Endodermal cell (in vitro differentiated cells): ENCODE data around the gene SLC6A12. TPM values are rescaled to one million over a fixed set of nuclear protein-coding genes. Genes with fewer than 3 reads are reported as not detected.

Experiments
- DNase-seq: peaks from one replicate; pipeline ENCODE4 v3.0.0-alpha.2; 2017
- H3K27ac ChIP-seq: 2 replicates; pipeline ENCODE4 v1.5.1; 2013; ENCODE audit warnings: mild to moderate bottlenecking, low read depth, low read length, moderate library complexity
- H3K27me3 ChIP-seq: 2 replicates; pipeline ENCODE4 v1.6.1; 2013; ENCODE audit warnings: mild to moderate bottlenecking, low read length, moderate library complexity; ENCODE audit not compliant: insufficient read depth, control insufficient read depth, poor library complexity, severe bottlenecking
- H3K36me3 ChIP-seq: 2 replicates; pipeline ENCODE4 v1.7.0; 2013; ENCODE audit warnings: mild to moderate bottlenecking, low read length, moderate library complexity; ENCODE audit not compliant: control insufficient read depth, insufficient read depth
- H3K4me1 ChIP-seq: one replicate; pipeline ENCODE4 v1.7.0; 2013; ENCODE audit warnings: low read length; ENCODE audit not compliant: control insufficient read depth, insufficient read depth
- H3K4me3 ChIP-seq: 2 replicates; pipeline ENCODE4 v1.5.1; 2013; ENCODE audit warnings: mild to moderate bottlenecking, low read length, moderate library complexity
- H3K9ac ChIP-seq: 2 replicates; pipeline ENCODE4 v1.6.1; 2013; ENCODE audit warnings: mild to moderate bottlenecking, low read length, moderate library complexity; ENCODE audit not compliant: poor library complexity, severe bottlenecking; ENCODE audit errors: extremely low read depth
- H3K9me3 ChIP-seq: 2 replicates; pipeline ENCODE4 v1.6.1; 2013; ENCODE audit warnings: mild to moderate bottlenecking, low read length, moderate library complexity; ENCODE audit not compliant: control insufficient read depth
- H3K27ac Mint-ChIP-seq: 2 replicates; pipeline ENCODE4 v1.8.0; 2020; ENCODE audit warnings: mixed read lengths
- H3K27me3 Mint-ChIP-seq: 2 replicates; pipeline ENCODE4 v1.8.0; 2021; ENCODE audit warnings: mild to moderate bottlenecking, mixed read lengths; ENCODE audit not compliant: insufficient read depth
- H3K36me3 Mint-ChIP-seq: 2 replicates; pipeline ENCODE4 v1.8.0; 2020; ENCODE audit warnings: low read depth, mixed read lengths
- H3K4me1 Mint-ChIP-seq: 2 replicates; pipeline ENCODE4 v1.8.0; 2020; ENCODE audit warnings: mixed read lengths
- H3K4me3 Mint-ChIP-seq: 2 replicates; pipeline ENCODE4 v1.8.0; 2020; ENCODE audit warnings: mild to moderate bottlenecking, moderate library complexity, mixed read lengths
- H3K9me3 Mint-ChIP-seq: 2 replicates; pipeline ENCODE4 v1.8.0; 2020; ENCODE audit warnings: mild to moderate bottlenecking, mixed read lengths
- CTCF ChIP-seq: fragments of 200-600 bp; sonication (generic); conservative IDR thresholded peaks from 2 replicates; pipeline ENCODE4 v1.5.0; 2021; ENCODE audit warnings: antibody characterized with exemption, mild to moderate bottlenecking
- WGBS, 2 experiments: methylation state at CpG; one replicate each; pipeline versions ENCODE4 v1.1.5 to v1.1.7; 2013; ENCODE audit warnings: missing lambda C conversion rate in 2 of 2, mixed read lengths in 1 of 2; ENCODE audit not compliant: insufficient coverage in 1 of 2, insufficient read length in 1 of 2; 5-methylcytosine and 5-hydroxymethylcytosine counted together
- total RNA-seq, 2 donors: library from RNA; stranded (reverse); fragmentation: NEBNext Ultra II Directional in 1 of 2; extraction: Animal tissue kit (Norgen Biotek cat#: 25700) in 1 of 2; gene quantifications; 2 replicates in 1 of 2; 3 replicates in 1 of 2; pipeline ENCODE4 v1.2.1, GENCODE V29; 2021

Gene SLC6A12
- total RNA-seq, 2 donors from 2014 or later: 0.58 to 1.3 TPM

- no peak for TF ChIP-seq CTCF
- Mint-ChIP-seq H3K4me3 (no peak overlapping the region), H3K4me1 (peaks cover 15% of the 10 kb centered on the region), H3K27ac (no peak overlapping the region), H3K9me3 (no peaks in the 10 kb centered on the region), H3K36me3 (no peaks in the 10 kb centered on the region), H3K27me3 (peaks cover 16% of the 10 kb centered on the region)
- 63 to 81% methylated on average over 1 to 2 of the region's 3 CpGs for WGBS, 2 experiments
- H3K4me3 ChIP-seq: no peak overlapping the region
- H3K9ac ChIP-seq: no peak overlapping the region
- H3K4me1 ChIP-seq: no peaks in the 10 kb centered on the region
- DNase-seq: no peak
- no peaks in the 10 kb centered on the region for H3K36me3 ChIP-seq
- H3K27ac ChIP-seq: no peak overlapping the region
- H3K9me3 ChIP-seq: no peaks in the 10 kb centered on the region
- H3K27me3 ChIP-seq: no peaks in the 10 kb centered on the region
Measured at GRCh38 chr12:152440-152839, 61.5 kb downstream of the SLC6A12 start.

- Mint-ChIP-seq H3K36me3 (no peaks in the 10 kb centered on the region), H3K9me3 (no peaks in the 10 kb centered on the region), H3K27me3 (peaks cover 18% of the 10 kb centered on the region), H3K4me3 (no peak overlapping the region), H3K4me1 (peaks cover 15% of the 10 kb centered on the region), H3K27ac (no peak overlapping the region)
- WGBS, 2 experiments: 74 to 76% methylated on average over 3 to 5 of the region's 5 CpGs
- no peaks in the 10 kb centered on the region for H3K9me3 ChIP-seq
- H3K36me3 ChIP-seq: no peaks in the 10 kb centered on the region
- H3K4me3 ChIP-seq: no peak overlapping the region
- DNase-seq: no peak
- H3K27me3 ChIP-seq: no peaks in the 10 kb centered on the region
- H3K9ac ChIP-seq: no peak overlapping the region
- TF ChIP-seq CTCF: no peak
- H3K27ac ChIP-seq: no peak overlapping the region
- H3K4me1 ChIP-seq: no peaks in the 10 kb centered on the region
Measured at GRCh38 chr12:151579-151978, 62.4 kb downstream of the SLC6A12 start.

GRCh38 chr12:148676-149416 is 65.1 kb downstream of the SLC6A12 start:
- Histone ChIP-seq H3K36me3 (no peaks in the 10 kb centered on the region), H3K9me3 (no peaks in the 10 kb centered on the region), H3K27me3 (no peaks in the 10 kb centered on the region), H3K4me3 (no peak overlapping the region), H3K9ac (no peak overlapping the region), H3K4me1 (no peaks in the 10 kb centered on the region), H3K27ac (no peak overlapping the region)
- Mint-ChIP-seq H3K9me3 (no peaks in the 10 kb centered on the region), H3K27ac (no peak overlapping the region), H3K4me1 (peaks cover 26% of the 10 kb centered on the region), H3K36me3 (no peaks in the 10 kb centered on the region), H3K4me3 (no peak overlapping the region), H3K27me3 (peaks cover 15% of the 10 kb centered on the region)
- 89 to 93% methylated on average over 13 to 18 of the region's 18 CpGs for WGBS, 2 experiments
- TF ChIP-seq CTCF: no peak
- no peak for DNase-seq
